Measurements from ENCODE around the gene CDKN2AIP. TPM values are rescaled to one million over a fixed set of nuclear protein-coding genes. Genes with fewer than 3 reads are reported as not detected.

Gene CDKN2AIP
- total and polyA plus RNA-seq, 10 of the 15 experiments (the other 5 are each of a cell fraction or from before 2014, with no cell fraction given) = 6.0 to 22.7 (median 15.9) TPM

- Histone ChIP-seq H3K9me3 (replicated peaks; ENCODE audit: control insufficient read depth, insufficient read depth, low read length) (no peaks in the 10 kb centered on the region), H3K27ac (ENCODE audit: control insufficient read depth, insufficient read depth) (no peak overlapping the region), H3K4me3 (no peak overlapping the region), H3K4me2 (ENCODE audit: control insufficient read depth, insufficient read depth) (no peak overlapping the region), H3K36me3 (ENCODE audit: control insufficient read depth in 2 of 2, insufficient read depth in 2 of 2, low read length in 1 of 2) (no peaks in the 10 kb centered on the region), H3K4me1 (ENCODE audit: control insufficient read depth, insufficient read depth, low read length) (no peaks in the 10 kb centered on the region), H3K27me3 (replicated peaks in 1 of 2; ENCODE audit: control insufficient read depth in 2 of 2, insufficient read depth in 2 of 2, low read length in 1 of 2) (no peaks in the 10 kb centered on the region), H3K79me2 (ENCODE audit: control insufficient read depth, insufficient read depth, low read length) (no peaks in the 10 kb centered on the region), H3K9ac (ENCODE audit: control insufficient read depth, insufficient read depth, low read length) (no peak overlapping the region), H2AFZ (ENCODE audit: control insufficient read depth, low read depth, low read length) (no peak overlapping the region), H4K20me1 (ENCODE audit: control insufficient read depth, insufficient read depth) (no peaks in the 10 kb centered on the region)
- RAD21 ChIA-PET (ENCODE audit: unreplicated experiment) = no interaction called here
- ATAC-seq = no peak
- FAIRE-seq = no peak
- SMC1A ChIA-PET (ENCODE audit: uncharacterized antibody, unreplicated experiment) = no interaction called here
- POLR2A ChIA-PET = no interaction called here
- in situ Hi-C loops (cut with MboI) (no loop called here), intact Hi-C loops (cut with micrococcal nuclease; ENCODE audit: unreplicated experiment) (no loop called here)
- 85% methylated on average over 5 of the region's 5 CpGs for WGBS (ENCODE audit: insufficient coverage, insufficient replicate concordance, low lambda C conversion rate, missing lambda C conversion rate)
- CTCF ChIA-PET = no interaction called here
- no TSS peak for BruUV-seq (replicated peaks)
- no peak for DNase-seq (ENCODE audit: low read depth, low spot score)
- no peak for TF ChIP-seq IKZF1 (conservative IDR thresholded peaks at IDR 0.05)
- TF ChIP-seq ZBTB33 (IDR thresholded peaks at IDR 0.05) = no peak
- no peak for TF ChIP-seq ZNF217 (IDR thresholded peaks at IDR 0.05)
- TF ChIP-seq IRF5 (IDR thresholded peaks at IDR 0.05; ENCODE audit: borderline replicate concordance) = no peak
- no peak for TF ChIP-seq ZNF622 (IDR thresholded peaks at IDR 0.05)
- TF ChIP-seq CBX3 (IDR thresholded peaks at IDR 0.05; ENCODE audit: borderline replicate concordance, low read depth) = no peak
- TF ChIP-seq PAX5 (IDR thresholded peaks at IDR 0.05; ENCODE audit: borderline replicate concordance, low read depth, low read length) = no peak
- TF ChIP-seq SKIL (IDR thresholded peaks at IDR 0.05; ENCODE audit: low read depth, poor library complexity, severe bottlenecking) = no peak
- TF ChIP-seq CEBPZ (IDR thresholded peaks at IDR 0.05; ENCODE audit: low read depth, low read length) = no peak
- no peak for TF ChIP-seq ZNF592 (IDR thresholded peaks at IDR 0.05)
- no peak for TF ChIP-seq NFXL1 (IDR thresholded peaks at IDR 0.05; ENCODE audit: borderline replicate concordance)
- TF ChIP-seq DPF2 (IDR thresholded peaks at IDR 0.05) = no peak
These were observed 13.6 kb downstream of the CDKN2AIP start for GRCh38 chr4:183458005-183458404.

Measured in GM12878 (cell line).